Stimulated activated CD4-positive, alpha-beta T cell treated with anti-CD3 and anti-CD28 coated beads, TNF-alpha, amount 100 ng/mL, for 48 hours (primary cell): Measurements from ENCODE around the gene MIA2.
A peak's percentile ranks its signal among the peaks of the same experiment; 100 is the strongest.
"Not testable (repeated sequence)": the region's sequence is repeated elsewhere in the genome, so short reads cannot be mapped to it uniquely, and the experiment has no call there.

ENCODE experiments used
- DNase-seq, 3 donors: peaks; one replicate each; pipeline ENCODE4 v3.0.0-alpha.2; 2020; ENCODE audit warnings: low read depth in 3 of 3

The MIA2 gene

DNA sequence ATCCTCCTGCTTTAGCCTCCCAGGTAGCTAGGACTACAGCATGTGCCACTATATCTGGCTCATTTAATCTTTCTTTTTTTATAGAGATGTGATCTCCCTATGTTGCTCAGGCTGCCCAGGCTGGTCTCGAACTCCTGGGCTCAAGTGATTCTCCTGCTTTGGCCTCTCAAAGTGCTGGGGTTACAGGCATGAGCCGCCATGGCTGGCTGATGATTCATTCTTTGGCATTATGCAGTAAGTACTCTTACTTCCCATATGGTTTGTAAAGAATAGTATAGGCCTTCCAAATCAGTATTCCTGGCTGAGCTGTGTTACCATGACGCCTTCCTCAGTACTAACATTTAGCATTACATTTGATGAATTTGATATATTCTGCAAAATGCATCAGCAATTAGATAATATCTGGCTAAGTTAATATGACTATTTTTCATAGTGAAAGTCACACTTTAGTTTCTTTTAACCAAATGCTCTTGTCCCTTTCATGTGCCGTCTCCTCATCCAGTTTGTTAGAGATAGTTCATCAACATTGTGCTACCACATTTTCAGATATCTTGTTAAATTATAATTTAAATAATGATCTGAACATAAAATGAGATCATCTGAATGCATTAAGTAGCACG lies 3.2 kb upstream of the MIA2 start:
- DNase-seq: no peak

DNA sequence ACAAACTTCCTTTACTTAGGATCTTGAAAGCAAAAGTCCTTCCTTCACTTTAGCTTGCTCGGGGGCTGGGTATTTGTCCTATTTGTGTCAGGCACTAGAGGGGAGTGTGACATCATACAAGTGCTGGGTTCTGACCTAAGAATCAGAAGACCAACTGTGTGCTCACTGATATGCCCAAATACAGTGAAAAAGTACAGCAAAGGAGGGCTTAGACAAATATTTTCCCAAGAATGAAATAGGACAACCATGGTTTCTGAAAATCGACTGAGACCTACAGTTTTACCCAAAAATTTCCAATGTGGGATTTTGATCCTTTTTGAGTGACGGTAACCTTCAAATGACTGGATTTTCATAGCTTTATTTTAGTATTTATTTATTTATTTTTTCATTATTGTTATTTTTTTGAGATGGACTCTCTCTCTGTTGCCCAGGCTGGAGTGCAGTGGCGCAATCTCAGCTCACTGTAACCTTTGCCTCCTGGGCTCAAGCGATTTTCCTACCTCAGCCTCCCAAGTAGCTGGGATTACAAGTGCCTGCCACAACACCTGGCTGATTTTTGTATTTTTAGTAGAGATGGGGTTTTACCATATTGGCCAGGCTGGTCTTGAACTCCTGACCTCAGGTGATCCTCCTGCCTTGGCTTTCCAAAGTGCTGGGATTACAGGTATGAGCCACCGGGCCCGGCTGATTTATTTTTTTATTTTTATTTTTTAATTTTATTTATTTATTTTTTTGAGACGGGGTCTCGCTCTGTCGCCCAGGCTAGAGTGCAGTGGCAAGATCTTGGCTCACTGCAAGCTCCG lies 1.8 kb upstream of the MIA2 start:
- DNase-seq: peak in 1 of 3 donors; percentile 24

DNA sequence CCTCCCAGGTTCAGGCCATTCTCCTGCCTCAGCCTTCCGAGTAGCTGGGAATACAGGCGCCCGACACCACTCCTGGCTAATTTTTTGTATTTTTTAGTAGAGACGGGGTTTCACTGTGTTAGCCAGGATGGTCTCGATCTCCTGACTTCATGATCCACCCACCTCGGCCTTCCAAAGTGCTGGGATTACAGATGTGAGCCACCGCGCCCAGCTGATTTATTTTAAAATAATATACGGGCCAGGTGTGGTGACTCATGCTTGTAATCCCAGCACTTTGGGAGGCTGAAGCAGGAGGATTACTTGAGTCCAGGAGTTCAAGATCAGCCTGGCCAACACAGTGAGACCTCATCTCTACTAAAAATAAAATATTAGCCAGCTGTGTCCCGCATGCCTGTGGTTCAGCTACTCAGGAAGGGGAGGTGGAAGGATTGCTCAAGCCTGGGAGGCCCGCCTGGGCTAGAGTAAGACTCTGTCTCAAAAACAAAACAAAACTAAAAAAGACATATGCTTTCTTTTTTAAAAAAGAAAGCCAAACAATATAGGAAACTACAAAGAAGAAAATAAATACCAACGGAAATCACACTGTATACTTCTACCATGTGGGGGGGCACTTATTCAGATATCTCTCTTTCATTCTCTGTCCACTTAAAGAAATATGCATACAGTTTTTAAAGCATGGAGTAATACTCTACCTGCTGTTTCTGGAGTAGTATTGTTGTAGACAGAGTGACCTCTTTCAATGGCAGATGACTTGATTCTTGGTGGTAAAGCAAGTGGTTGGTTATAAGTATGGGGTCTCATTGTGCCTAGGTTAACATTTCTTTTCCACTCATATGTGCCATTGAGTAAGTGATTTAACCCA lies 930 bp upstream of the MIA2 start:
- DNase-seq: no peak

DNA sequence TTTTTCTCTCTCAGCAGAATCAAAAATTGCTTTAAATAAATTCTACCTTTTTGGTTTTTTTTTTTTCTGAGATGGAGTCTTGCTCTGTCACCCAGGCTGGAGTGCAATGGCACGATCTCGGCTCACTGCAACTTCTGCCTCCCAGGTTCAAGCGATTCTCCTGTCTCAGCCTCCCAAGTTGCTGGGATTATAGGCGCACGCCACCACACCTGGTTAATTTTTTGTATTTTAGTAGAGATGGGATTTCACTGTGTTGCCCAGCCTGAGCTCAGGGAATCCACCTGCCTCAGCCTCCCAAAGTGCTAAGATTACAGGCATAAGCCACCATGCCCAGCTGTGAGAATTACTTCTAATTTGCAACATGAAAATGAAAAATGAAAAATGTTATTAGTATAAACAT lies 1.3 kb downstream of the MIA2 start:
- not testable (repeated sequence) for DNase-seq

DNA sequence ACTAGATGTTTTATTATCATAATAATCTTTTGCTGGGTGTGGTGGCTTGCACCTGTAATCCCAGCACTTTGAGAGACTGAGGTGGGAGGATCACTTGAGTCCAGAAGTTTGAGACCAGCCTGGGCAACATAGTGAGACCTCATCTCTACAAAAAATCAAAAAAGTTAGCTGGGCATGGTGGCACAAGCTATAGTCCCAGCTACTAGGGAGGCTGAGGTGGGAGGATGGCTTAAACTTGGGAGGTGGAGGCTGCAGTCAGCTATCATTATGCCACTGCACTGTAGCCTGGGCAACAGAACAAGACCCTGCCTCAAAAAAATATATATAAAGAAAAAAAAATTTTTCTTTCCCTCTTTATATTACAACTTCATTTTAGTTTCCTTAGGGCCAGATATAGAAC lies 1.8 kb downstream of the MIA2 start:
- not testable (repeated sequence) for DNase-seq

DNA sequence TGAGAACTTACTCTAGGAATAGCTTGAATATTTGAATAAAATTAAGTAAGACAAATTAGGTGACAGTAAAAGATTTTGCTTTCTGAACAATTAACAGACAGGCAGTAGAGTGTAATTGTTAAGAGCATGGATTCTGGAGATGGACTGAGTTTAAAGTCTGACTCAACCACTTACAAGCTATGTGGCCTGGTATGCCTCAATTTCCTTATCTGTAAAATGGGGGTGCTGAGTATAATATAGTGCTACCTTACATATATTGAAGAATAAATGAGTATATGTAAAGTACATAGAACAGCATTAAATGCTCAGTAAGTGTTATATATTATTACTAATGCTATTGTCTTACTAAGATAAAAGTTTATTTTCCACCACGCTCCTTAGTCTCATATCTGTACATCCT lies 7.1 kb downstream of the MIA2 start:
- DNase-seq: no peak

DNA sequence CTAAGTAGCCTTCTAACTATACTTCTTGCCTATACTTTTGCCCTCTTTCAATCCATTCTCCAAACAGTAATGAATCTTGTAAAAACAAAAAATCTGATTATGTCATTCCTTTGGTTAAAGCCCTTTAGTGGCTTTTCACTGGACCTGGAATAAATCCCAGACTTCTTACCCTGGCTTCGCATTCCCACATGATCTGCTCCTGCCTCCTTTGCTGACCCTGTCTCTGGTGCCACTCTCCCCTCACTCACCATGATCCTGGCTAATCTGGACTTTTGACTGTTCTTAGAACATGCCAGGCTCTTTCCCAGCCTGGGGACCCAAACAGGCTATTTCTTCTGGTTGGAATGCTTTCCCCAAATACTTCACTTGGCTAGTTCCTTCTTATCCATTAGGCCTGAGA lies 7.9 kb downstream of the MIA2 start:
- DNase-seq: no peak

DNA sequence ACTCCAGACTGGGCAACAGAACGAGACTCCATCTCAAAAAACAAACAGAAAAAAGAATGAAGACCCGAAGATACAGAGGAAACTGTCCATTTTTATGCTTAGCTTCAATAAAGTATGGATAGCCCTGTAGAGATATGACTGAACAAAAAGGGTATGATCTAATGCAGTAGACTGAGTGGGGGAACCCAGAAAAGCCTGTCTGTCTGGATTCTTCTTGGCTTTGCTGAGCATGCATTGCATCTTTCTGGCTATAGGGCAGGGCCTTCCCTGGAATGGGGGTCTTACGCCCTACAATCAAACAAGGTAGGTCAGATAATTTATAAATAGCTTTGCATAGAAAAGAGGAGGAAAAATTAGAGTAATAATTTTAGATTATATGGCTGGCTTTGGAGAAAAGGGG lies 10.1 kb downstream of the MIA2 start:
- no peak for DNase-seq

DNA sequence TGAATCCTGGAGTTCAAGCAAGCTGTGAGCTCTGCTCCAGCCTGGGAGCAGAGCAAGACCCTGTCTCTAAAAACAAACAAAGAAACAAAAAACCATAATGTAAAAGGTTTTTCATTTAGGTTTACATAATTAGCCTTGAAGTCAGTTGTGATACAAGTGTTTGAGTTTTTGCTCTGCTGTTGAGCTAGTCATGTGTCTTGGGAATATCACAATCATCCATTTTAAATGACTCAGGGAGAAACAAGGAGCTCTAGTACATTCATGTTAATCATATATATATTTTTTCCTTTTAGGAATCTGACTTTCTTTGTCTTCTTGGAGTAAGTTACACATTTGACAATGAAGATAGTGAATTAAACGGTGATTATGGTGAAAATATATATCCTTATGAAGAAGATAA lies 12.9 kb downstream of the MIA2 start:
- DNase-seq: no peak

DNA sequence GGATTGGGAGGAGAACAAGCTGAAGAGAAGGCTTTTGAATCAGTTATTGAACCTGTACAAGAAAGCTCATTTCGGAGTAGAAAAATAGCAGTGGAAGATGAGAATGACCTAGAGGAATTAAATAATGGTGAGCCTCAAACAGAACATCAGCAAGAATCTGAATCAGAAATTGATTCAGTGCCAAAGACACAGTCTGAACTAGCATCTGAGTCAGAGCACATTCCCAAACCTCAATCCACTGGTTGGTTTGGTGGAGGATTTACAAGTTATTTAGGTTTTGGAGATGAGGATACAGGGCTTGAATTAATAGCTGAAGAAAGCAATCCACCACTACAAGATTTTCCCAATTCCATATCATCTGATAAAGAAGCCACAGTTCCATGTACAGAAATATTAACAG lies 13.5 kb downstream of the MIA2 start:
- DNase-seq: no peak

DNA sequence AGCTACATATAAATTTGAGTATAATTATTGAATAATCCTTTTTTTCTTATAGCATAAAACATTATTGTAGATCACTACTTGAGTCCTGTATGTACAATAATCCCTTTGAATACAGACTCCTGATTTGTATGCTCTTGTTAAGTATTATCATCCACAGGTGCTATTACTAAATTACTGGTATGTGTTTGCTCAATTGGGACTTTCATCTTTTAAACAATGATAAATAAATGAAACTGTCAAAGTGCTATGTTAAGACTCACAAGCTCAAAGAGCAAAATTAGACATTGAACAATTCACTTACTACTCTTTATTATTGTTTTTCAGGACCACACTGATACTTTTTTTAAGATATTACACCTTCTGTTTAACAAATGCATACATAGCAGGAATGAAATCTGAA lies 17.8 kb downstream of the MIA2 start:
- DNase-seq: no peak

DNA sequence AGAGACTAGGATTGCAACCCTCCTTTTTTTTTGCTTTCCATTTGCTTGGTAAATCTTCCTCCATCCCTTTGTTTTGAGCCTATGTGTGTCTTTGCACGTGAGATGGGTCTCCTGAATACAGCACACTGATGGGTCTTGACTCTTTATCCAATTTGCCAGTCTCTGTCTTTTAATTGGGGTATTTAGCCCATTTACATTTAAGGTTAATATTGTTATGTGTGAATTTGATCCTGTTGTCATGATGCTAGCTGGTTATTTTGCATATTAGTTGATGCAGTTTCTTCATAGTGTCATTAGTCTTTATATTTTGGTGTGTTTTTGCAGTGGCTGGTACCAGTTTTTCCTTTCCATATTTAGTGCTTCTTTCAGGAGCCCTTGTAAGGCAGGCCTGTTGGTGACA lies 23.7 kb downstream of the MIA2 start:
- DNase-seq: not testable (repeated sequence)

DNA sequence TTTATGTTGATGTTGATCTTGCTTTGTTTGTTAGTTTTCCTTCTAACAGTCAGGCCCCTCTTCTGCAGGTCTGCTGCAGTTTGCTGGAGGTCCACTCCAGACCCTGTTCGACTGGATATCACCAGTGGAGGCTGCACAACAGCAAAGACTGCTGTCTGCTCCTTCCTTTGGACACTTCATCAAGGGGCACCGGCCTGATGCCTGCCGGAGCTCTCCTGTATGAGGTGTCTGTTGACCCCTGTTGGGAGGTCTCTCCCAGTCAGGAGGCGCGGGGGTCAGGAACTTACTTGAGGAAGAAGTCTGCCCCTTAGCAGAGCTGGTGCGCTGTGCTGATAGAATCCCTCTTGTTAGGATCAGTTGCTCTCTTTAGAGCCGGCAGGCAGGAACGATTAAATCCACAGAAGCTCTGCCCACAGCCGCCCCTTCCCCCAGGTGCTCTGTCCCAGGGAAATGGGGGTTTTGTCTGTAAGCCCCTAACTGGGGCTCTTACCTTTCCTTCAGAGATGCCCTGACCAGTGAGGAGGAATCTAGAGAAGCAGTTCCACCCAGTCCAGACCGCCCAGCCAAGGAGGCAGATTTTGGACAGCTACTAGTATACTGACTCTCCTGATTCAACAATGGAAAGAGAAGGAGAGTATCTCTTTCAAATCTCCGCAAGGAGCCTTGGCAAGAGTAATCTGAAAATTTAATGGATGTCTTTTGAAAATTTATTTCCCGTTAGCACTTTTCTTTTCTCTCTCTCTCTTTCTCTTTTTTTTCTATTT lies 25.2 kb downstream of the MIA2 start:
- DNase-seq: no peak

DNA sequence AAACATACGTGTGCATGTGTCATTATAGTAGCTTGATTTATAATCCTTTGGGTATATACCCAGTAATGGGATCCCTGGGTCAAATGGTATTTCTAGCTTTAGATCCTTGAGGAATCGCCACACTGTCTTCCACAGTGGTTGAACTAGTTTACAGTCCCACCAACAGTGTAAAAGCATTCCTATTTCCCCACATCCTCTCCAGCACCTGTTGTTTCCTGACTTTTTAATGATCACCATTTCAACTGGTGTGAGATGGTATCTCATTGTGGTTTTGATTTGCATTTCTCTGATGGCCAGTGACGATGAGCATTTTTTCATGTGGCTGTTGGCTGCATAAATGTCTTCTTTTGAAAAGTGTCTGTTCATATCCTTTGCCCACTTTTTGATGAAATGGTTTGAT lies 26.4 kb downstream of the MIA2 start:
- DNase-seq: not testable (repeated sequence)

DNA sequence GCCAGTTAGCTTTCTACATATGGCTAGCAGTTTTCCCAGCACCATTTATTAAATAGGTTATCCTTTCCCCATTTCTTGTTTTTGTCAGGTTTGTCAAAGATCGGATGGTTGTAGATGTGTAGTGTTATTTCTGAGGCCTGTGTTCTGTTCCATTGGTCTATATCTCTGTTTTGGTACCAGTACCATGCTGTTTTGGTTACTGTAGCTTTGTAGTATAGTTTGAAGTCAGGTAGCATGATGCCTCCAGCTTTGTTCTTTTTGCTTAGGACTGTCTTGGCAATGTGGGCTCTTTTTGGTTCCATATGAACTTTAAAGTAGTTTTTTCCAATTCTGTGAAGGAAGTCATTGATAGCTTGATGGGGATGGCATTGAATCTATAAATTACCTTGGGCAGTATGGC lies 28.5 kb downstream of the MIA2 start:
- not testable (repeated sequence) for DNase-seq

DNA sequence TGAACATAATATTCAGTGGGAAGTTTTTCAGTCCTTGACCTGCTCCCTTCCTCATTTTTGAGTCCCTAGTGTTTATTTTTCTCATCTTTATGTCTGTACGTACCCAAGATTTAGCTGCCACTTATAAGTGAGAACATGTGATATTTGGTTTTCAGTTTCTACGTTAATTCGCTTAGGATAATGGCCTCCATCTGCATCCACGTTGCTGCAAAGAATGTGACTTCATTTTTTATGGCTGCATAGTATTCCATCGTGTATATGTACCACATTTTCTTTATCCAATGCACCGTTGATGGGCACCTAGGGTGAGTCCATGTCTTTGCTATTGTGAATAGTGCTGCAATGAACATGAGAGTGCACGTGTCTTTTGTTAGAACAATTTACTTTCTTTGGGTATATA lies 30.3 kb downstream of the MIA2 start:
- DNase-seq: no peak

DNA sequence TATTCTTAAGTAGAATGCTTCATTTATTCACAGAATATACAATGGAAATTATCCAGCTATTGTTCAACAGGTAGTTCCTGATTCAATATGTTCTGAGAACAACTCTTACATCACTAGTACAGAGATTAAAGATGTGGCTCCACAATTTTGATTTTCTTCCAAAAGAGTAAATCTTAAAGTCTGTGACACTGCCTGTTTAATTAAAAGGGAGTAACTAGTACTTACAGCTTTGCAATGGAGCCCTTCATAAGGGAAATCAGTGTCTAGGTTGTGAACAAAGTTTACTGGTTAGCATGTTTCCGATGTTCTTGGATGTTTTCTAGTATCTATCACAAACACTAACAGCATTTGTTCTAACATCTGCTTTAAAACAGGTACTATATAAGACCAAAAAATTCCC lies 30.8 kb downstream of the MIA2 start:
- DNase-seq: no peak

DNA sequence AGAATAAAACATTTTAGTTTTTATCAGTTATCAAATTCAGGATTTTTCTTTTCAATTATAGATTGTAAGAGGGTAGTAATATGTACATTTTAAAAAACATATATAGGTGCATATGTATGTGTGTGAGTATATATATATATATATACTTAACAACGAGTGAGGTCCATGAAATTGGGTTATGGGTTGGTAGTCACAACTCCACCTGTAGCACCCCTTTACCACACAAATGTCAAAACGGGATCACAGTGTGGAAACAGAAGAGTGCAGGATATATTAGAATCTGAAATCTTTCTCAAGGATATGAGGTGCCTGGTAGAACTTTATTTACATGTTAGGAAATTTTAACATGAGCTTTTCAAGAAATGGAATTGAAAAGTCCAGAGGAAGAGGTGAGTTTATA lies 31.3 kb downstream of the MIA2 start:
- DNase-seq: no peak

DNA sequence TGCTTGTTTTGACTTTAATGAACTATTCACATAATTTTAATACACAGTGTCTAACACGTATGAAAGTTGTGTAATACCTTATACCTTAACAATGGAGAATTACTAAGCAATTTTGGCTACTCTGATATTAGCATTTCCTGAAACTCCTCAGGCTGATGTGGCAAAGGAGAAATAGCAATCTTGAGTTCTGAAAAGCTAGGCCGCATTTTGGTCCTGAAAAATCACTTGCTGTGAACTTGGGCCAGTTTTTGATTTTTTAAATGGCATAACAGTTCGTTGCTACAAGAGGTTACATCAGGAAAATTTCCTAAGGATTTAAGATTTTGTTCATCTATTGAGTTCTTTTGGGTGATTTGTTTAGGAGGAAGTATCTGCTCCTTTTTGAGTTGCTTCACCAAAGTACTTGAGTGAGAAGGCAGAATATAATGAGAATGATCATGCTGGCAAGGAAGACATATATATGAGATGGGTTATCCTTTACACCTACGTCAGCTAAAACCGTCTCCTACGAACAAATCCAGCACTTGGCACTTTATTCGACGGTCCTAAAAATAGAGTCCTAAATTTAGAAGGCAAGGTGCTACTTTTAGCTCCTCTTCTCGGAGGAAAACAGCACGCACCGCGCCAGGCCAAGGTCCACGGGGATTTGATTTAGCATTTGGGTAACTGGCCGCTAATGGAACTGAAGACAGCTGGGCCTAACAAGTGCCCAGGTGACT lies 32.2 kb downstream of the MIA2 start:
- no peak for DNase-seq

DNA sequence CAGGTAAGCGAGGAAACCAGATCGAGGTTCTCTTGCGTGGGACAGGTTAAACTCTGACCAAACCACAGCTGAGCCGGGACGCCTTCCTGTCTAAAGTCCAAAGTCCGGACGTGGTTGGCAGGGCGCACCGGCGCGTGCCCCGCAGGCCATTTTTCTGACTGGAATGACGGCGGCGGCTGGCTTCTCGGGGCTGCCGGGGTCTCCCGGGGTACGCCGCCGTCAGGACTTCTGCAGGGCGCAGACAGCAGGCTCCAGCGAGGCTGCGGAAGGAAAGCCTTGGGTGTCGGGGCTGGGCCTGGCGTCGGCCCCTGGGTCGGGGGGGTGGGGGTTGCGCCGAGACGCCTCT lies 32.8 kb downstream of the MIA2 start:
- DNase-seq: peak in 1 of 3 donors; percentile 11

DNA sequence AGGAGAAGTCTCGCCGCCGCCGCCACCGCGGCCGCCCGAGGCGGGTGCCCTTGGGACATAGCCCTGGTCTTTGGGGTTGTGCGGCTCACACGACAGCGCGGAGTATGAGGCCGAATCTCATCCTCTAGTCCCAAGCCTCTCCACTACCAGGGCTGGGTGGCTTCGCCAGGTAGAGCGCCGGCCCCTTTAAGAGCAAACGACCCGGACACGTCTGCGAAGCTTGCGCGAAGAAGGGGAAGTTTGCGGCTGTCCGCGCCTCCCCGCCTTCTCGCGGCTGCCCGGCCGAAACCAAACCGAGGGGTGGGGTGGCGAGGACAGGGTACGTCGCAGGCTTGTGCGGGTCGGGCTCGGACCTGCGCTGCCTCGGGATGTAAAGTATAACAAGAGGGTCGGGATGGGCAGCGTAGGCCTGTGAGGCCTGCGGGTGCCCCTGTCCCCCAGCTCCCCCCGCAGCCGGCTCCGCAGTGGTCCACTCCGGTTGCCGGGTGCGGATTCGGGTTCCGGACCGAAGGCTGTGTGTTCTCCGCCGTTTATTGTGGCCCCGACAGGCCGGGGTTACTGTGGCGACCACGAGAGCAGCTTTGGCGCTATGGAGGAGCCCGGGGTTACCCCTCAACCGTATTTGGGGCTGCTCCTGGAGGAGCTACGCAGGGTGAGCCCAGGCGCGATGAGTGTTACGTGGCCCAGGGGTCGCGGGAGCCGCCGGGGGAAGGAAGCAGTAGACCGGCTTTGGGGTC lies 33.3 kb downstream of the MIA2 start:
- DNase-seq: peak; percentile 39 to 57 (median 46)
